NT2/D1 (cell line): Measurements from ENCODE around the gene TBKBP1.
"Not testable (repeated sequence)": the region's sequence is repeated elsewhere in the genome, so short reads cannot be mapped to it uniquely, and the experiment has no call there.

Source experiments
- SUZ12 ChIP-seq: IDR thresholded peaks from 2 replicates; pipeline ENCODE4 v1.6.1; 2011; ENCODE audit not compliant: insufficient read length, insufficient read depth; ENCODE audit errors: extremely low read depth
- YY1 ChIP-seq: IDR thresholded peaks from 2 replicates; pipeline ENCODE4 v1.6.1; 2011; ENCODE audit not compliant: insufficient read length, insufficient read depth
- ZNF274 ChIP-seq: IDR thresholded peaks from 2 replicates; pipeline ENCODE4 v1.6.1; 2011; ENCODE audit warnings: mild to moderate bottlenecking, low read depth, low read length

- TF ChIP-seq ZNF274, YY1, SUZ12: not testable (repeated sequence)
These were observed 11.2 kb upstream of the TBKBP1 start for GRCh38 chr17:47682727-47683126.
